Liver (tissue), 9 donors: ENCODE measurements around the gene PMP22. TPM values are rescaled to one million over a fixed set of nuclear protein-coding genes. Genes with fewer than 3 reads are reported as not detected.

Experiments used
- DNase-seq: peaks from one replicate; pipeline ENCODE4 v3.0.0-alpha.2; 2017; ENCODE audit warnings: low spot score
- H3K27ac ChIP-seq, 2 donors: one replicate each; pipeline ENCODE4 v1.7.0; 2013; ENCODE audit warnings: inconsistent platforms in 2 of 2, low read length in 2 of 2, control low read depth in 1 of 2, low read depth in 1 of 2, mild to moderate bottlenecking in 1 of 2
- H3K27me3 ChIP-seq, 4 donors: one replicate each; pipeline versions ENCODE4 v1.6.1 to v1.7.0; 2013; ENCODE audit warnings: low read length in 3 of 4, inconsistent platforms in 1 of 4, mild to moderate bottlenecking in 1 of 4, moderate library complexity in 1 of 4; ENCODE audit not compliant: control insufficient read depth in 4 of 4, insufficient read depth in 4 of 4
- H3K36me3 ChIP-seq, 4 donors: one replicate each; pipeline versions ENCODE4 v1.6.1 to v1.7.0; 2013; ENCODE audit warnings: low read length in 3 of 4, mild to moderate bottlenecking in 3 of 4, low read depth in 1 of 4, moderate library complexity in 1 of 4; ENCODE audit not compliant: control insufficient read depth in 4 of 4, insufficient read depth in 3 of 4
- H3K4me1 ChIP-seq, 4 donors: one replicate each; pipeline versions ENCODE4 v1.6.1 to v1.7.0; 2013; ENCODE audit warnings: low read length in 3 of 4, mild to moderate bottlenecking in 3 of 4, moderate library complexity in 1 of 4; ENCODE audit not compliant: control insufficient read depth in 4 of 4, insufficient read depth in 4 of 4
- H3K4me3 ChIP-seq, 3 donors: one replicate each; pipeline versions ENCODE4 v1.6.1 to v1.7.0; 2013; ENCODE audit warnings: low read length in 3 of 3, control low read depth in 1 of 3, low read depth in 1 of 3, mild to moderate bottlenecking in 1 of 3
- H3K9ac ChIP-seq, 2 donors: one replicate each; pipeline ENCODE4 v1.7.0; 2013; ENCODE audit warnings: low read length in 2 of 2, mild to moderate bottlenecking in 2 of 2, moderate library complexity in 2 of 2, control low read depth in 1 of 2, low read depth in 1 of 2
- H3K9me3 ChIP-seq, 4 donors: one replicate each; pipeline versions ENCODE4 v1.6.1 to v1.7.0; 2013; ENCODE audit warnings: low read length in 3 of 4; ENCODE audit not compliant: control insufficient read depth in 4 of 4
- CTCF ChIP-seq: fragments of 150-350 bp; IDR thresholded peaks from 2 replicates; pipeline ENCODE4 v1.5.1; 2017; ENCODE audit warnings: improper control_type of control experiment, low read depth, low read length; ENCODE audit not compliant: missing input control
- EGR1 ChIP-seq, 2 donors: IDR thresholded peaks; 2 replicates each; pipeline ENCODE4 v1.6.1; 2016 to 2018; ENCODE audit warnings: antibody characterized with exemption in 2 of 2, low read depth in 2 of 2
- FOXA1 ChIP-seq: IDR thresholded peaks from 2 replicates; pipeline ENCODE4 v1.6.1; 2016; ENCODE audit warnings: antibody characterized with exemption
- FOXA2 ChIP-seq: IDR thresholded peaks from 2 replicates; pipeline ENCODE4 v1.6.1; 2016; ENCODE audit warnings: antibody characterized with exemption
- GABPA ChIP-seq, 2 donors: IDR thresholded peaks in 1 of 2; conservative IDR thresholded peaks in 1 of 2; 2 replicates each; pipeline ENCODE4 v1.6.1; 2016; ENCODE audit warnings: antibody characterized with exemption in 2 of 2, mild to moderate bottlenecking in 1 of 2, moderate library complexity in 1 of 2
- HNF4A ChIP-seq, 2 donors: conservative IDR thresholded peaks; 2 replicates each; pipeline ENCODE4 v1.6.1; 2016; ENCODE audit warnings: antibody characterized with exemption in 2 of 2, mild to moderate bottlenecking in 2 of 2
- HNF4G ChIP-seq: IDR thresholded peaks from 2 replicates; pipeline ENCODE4 v1.6.1; 2016; ENCODE audit warnings: antibody characterized with exemption
- JUND ChIP-seq, 2 donors: IDR thresholded peaks; 2 replicates each; pipeline ENCODE4 v1.6.1; 2016; ENCODE audit warnings: antibody characterized with exemption in 2 of 2
- MAX ChIP-seq: IDR thresholded peaks from 2 replicates; pipeline ENCODE4 v1.6.1; 2016; ENCODE audit warnings: antibody characterized with exemption
- NR2F2 ChIP-seq: IDR thresholded peaks from 2 replicates; pipeline ENCODE4 v1.6.1; 2016; ENCODE audit warnings: antibody characterized with exemption
- RAD21 ChIP-seq, 2 donors: IDR thresholded peaks; 2 replicates each; pipeline ENCODE4 v1.6.1; 2016; ENCODE audit warnings: antibody characterized with exemption in 2 of 2, mild to moderate bottlenecking in 2 of 2
- REST ChIP-seq: IDR thresholded peaks from 2 replicates; pipeline ENCODE4 v1.6.1; 2016; ENCODE audit warnings: antibody characterized with exemption, mild to moderate bottlenecking
- RXRA ChIP-seq, 2 donors: IDR thresholded peaks; 2 replicates each; pipeline ENCODE4 v1.6.1; 2017 to 2018; ENCODE audit warnings: antibody characterized with exemption in 2 of 2, mild to moderate bottlenecking in 1 of 2
- SP1 ChIP-seq: IDR thresholded peaks from 2 replicates; pipeline ENCODE4 v1.6.1; 2018; ENCODE audit warnings: antibody characterized with exemption, mild to moderate bottlenecking
- TAF1 ChIP-seq: conservative IDR thresholded peaks from 2 replicates; pipeline ENCODE4 v1.6.1; 2016; ENCODE audit warnings: antibody characterized with exemption, mild to moderate bottlenecking
- YY1 ChIP-seq: IDR thresholded peaks from 2 replicates; pipeline ENCODE4 v1.6.1; 2016; ENCODE audit warnings: antibody characterized with exemption, mild to moderate bottlenecking
- ZBTB33 ChIP-seq: IDR thresholded peaks from 2 replicates; pipeline ENCODE4 v1.6.1; 2016; ENCODE audit warnings: antibody characterized with exemption
- WGBS: extraction: QIAGEN DNeasy Blood & Tissue Kit; methylation state at CpG from one replicate; pipeline ENCODE4 v1.1.7; 2013; 5-methylcytosine and 5-hydroxymethylcytosine counted together
- polyA plus RNA-seq, 2 donors: library from polyadenylated mRNA; stranded (reverse) in 1 of 2; unstranded in 1 of 2; fragments of 200-250 nt in 1 of 2; fragments of >200 nt in 1 of 2; fragmentation: Nextera tagmentation in 1 of 2; extraction: Ambion mirVana in 1 of 2; gene quantifications; one replicate each; pipeline versions ENCODE4 v1.2.1 to v1.2.3, GENCODE V29; 2013 to 2015
- total RNA-seq, 2 donors: library from RNA; depleted of rRNA; stranded (reverse); fragments of >200 nt; gene quantifications; one replicate each; pipeline ENCODE4 v1.2.3, GENCODE V29; 2014
- TF ChIP-seq, protein P1 (sequence below): IDR thresholded peaks from 2 replicates; pipeline ENCODE4 v1.6.1; 2016; ENCODE audit warnings: antibody characterized with exemption
- donor health status: healthy.
- donor health status: healthy.
- donor health status: healthy.
- donor health status: healthy.
- donor health status: healthy.

The PMP22 gene
- total and polyA plus RNA-seq, 4 donors: 3.2 to 9.1 (median 5.7) TPM

- Histone ChIP-seq H3K4me1 (peaks cover 0 to 5% (median 3%) of the 10 kb centered on the region in 4 donors), H3K27ac (no peak overlapping the region), H3K9me3 (no peaks in the 10 kb centered on the region), H3K36me3 (no peaks in the 10 kb centered on the region), H3K9ac (no peak overlapping the region), H3K4me3 (no peak overlapping the region), H3K27me3 (no peaks in the 10 kb centered on the region)
- TF ChIP-seq SP1 (no peak), CTCF (no peak), MAX (no peak), REST (no peak), TAF1 (no peak), GABPA (IDR thresholded peaks at IDR 0.05 in 1 of 2, conservative IDR thresholded peaks at IDR 0.05 in 1 of 2) (no peak), JUND (IDR thresholded peaks at IDR 0.05) (no peak), RXRA (IDR thresholded peaks at IDR 0.05) (no peak), YY1 (no peak), HNF4A (conservative IDR thresholded peaks at IDR 0.05) (no peak), EGR1 (IDR thresholded peaks at IDR 0.05; ENCODE audit: low read depth in 2 of 2) (no peak), FOXA1 (no peak), FOXA2 (no peak), HNF4G (no peak), RAD21 (IDR thresholded peaks at IDR 0.05) (no peak), ZBTB33 (no peak), NR2F2 (no peak)
- TF ChIP-seq, protein P1, sequence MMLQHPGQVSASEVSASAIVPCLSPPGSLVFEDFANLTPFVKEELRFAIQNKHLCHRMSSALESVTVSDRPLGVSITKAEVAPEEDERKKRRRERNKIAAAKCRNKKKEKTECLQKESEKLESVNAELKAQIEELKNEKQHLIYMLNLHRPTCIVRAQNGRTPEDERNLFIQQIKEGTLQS: no peak
- WGBS: 34% methylated on average over 2 of the region's 2 CpGs
- no peak for DNase-seq
Observed at GRCh38 chr17:15237106-15237425, 28.1 kb downstream of the PMP22 start.
